Limb (tissue), 2 donors: ENCODE measurements around the gene TEKT3.

Source experiments
- DNase-seq, 2 donors: peaks; one replicate each; pipeline ENCODE4 v3.0.0-alpha.2; 2016; ENCODE audit errors: extremely low spot score in 2 of 2

Gene TEKT3

GRCh38 chr17:15341385-15341849 is at the start of gene TEKT3:
Gene TEKT3, minus strand, starts transcription at chr17:15341597. Its CDS starts 10,012 bp downstream, at chr17:15331585.
- peak; percentile 81 to 88 for DNase-seq

DNA sequence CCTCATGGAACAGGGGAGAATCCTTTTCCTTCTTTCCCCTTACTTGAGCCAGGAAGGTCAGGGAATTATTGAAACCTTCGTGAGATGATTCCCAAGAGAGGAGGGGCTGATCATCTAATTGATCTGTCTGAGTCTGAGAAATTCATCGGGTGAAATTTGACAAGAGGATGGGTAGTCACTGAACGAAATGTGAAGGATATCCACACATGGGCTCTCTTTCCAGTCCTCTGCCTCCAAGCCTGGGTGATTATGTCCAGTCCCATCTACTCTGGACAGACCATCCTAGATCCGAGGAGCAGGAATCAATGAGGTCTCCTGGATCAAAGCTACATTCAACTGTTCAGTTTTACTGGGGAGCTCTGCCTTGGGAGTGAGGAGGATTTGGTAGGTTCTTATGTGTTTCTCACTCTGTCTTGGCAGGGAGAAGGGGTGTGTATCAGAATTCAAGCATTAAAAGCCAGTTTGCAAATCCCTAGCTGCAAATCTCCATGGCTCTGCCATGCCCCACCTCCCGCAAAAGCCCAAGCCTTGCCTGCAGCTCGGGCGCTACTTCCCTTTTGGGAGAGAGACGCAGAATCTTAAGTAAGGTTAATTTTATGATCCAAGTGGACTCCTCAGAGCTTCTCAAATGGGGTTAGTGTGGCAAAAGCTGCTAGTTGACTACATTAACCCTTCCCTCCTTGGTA is 47.1 kb upstream of the TEKT3 start:
- no peak for DNase-seq

DNA sequence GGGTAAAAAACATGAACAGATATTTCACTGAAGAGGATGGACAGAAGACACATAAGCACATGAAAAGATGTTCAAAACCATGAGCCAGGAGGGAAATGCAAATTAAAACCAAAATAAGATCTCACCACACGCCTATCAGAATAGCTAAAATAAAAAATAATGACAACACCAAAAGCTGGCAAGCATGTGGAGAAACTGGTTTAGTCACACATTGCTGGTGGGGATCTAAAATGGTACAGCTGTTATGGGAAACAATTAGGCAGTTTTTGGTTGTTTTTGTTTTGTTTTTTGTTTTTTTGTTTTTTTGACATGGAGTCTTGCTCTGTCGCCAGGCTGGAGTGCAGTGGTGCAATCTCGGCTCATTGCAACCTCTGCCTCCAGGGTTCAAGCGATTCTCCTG is 44.7 kb upstream of the TEKT3 start:
- no peak for DNase-seq

- DNase-seq = no peak
Measured at GRCh38 chr17:15385305-15385704, 43.9 kb upstream of the TEKT3 start.

- peak in 1 of 2 donors; percentile 51 for DNase-seq
Measured at GRCh38 chr17:15384142-15384787, 42.9 kb upstream of the TEKT3 start.

- no peak for DNase-seq
Measured at GRCh38 chr17:15382914-15383313, 41.5 kb upstream of the TEKT3 start.

DNA sequence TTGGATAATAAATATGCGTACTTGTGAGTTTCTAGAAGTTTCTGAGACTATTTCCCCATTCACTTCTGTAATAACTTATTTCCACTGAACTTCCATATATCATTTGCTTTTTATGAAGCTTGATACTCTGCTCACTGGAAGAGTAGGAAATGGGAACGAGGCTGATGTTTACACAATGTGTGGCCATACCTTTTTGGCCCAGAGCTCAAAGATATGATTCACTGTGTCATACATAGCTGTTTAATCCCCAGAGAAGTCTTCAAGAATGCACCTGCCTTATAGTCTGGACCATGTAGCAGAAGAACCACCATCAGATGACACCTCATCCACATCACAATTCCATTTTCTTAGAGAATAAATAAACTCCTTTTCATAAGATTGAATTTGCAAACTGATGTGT is 40.3 kb upstream of the TEKT3 start:
- DNase-seq = no peak

DNA sequence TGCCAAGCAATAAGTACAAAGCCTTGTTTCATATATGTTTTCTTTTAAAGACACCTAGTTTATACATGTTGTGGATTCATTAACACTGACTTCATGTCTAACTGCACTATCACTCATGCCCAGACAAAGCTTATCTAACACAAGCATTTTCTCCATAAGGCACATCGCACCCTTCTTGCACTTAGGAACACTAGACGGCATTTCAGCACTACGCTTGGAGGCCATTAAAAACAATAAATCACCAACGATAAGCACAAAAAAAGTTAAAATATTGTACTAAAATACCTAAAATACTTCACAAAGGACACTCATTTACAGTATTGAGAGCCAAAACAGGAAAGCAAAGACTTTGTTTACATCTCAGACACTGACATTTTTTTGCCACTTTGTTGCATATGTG is 39.0 kb upstream of the TEKT3 start:
- no peak for DNase-seq

DNA sequence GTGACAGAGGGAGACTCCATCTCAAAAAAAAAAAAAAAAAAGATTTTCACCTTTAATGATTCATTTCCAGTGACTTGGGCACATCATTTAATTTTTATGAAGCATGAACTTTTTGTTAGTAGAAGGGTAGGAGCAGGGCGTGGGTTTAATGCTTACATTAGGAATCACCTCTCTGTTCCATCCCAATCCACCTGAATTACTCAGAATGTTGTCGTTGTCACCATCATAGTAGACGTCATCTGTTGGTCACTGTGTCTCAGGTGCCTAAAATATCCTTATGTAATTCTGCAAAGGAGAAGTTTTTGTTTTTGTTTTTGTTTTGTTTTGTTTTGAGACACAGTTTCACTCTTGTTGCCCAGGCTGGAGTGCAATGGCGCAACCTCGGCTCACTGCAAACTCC is 38.3 kb upstream of the TEKT3 start:
- no peak for DNase-seq

DNA sequence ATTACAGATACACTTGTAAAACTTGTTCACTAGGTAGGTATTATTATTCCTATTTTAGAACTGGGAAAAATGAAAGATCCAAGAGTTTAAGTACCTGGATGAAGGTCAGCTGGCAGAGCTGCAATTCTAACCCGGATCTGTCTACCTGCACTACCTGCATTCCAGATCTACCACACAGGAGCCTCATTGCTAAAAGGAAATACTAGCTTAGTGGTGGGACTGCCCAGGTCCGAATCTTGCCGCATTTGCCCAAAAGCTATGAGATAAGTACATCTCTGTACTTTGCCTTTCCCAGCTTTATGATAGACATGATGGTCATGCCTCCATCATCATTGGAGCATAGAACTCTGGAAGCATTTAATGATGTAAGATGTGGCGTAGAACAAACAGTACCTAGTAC is 36.8 kb upstream of the TEKT3 start:
- no peak for DNase-seq

GRCh38 chr17:15377616-15378015 is 36.2 kb upstream of the TEKT3 start:
- no peak for DNase-seq

- DNase-seq = no peak
Measured at GRCh38 chr17:15377200-15377599, 35.8 kb upstream of the TEKT3 start.

DNA sequence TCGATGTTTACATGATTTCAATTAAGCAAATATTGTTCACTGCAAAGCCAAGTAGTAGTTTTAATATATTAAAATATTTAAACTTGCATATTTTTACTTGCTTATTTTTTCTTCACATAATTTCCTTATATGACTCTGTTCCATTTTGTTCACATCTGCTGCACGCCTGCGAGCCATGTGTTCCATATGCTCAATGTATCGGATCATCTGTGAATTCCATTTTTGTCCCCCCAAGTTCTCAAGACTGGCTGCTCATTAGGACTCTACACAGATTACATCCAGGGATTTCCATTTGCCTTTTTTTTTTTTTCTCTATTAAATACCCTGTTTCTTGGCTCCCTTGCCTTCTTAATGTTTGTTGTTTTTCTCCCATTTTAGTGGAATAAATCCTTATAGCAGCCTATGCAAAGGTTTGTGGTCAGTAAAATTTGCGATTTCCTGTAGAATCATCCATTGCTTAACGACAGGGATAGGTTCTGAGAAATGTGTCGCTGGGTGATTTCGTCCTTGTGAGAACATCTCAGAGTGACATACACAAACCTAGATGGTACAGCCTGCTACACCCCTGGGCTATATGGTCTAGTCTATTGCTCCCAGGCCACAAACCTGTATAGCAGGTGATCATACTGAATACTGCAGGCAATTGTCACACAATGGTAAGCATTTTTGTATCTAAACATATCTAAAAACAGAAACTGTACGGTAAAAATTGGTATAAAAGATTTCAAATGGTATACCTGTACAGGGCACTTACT is 30.2 kb upstream of the TEKT3 start:
- DNase-seq = no peak

GRCh38 chr17:15368600-15368999 is 27.2 kb upstream of the TEKT3 start:
- no peak for DNase-seq

GRCh38 chr17:15366026-15366425 is 24.6 kb upstream of the TEKT3 start:
- no peak for DNase-seq

DNA sequence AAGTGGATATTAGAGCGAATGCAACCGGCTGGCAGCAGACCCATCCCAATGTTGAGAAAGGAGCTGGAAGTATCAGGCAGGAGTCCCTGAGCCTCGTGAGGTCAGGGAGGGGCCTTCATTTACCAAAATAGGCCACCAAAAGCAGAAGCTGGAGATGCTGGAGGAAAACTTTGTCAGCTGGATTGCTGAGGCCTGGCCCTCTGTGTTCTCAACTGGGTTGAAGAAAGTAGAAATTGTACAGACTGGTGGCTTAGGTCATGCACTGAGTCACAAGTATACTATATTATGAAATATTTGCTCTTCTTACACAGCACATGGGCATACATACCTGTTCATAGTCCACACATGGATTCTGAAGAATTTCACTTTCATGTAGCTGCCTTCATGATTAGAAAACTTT is 23.2 kb upstream of the TEKT3 start:
- DNase-seq = no peak

GRCh38 chr17:15363702-15364101 is 22.3 kb upstream of the TEKT3 start:
- DNase-seq = no peak

DNA sequence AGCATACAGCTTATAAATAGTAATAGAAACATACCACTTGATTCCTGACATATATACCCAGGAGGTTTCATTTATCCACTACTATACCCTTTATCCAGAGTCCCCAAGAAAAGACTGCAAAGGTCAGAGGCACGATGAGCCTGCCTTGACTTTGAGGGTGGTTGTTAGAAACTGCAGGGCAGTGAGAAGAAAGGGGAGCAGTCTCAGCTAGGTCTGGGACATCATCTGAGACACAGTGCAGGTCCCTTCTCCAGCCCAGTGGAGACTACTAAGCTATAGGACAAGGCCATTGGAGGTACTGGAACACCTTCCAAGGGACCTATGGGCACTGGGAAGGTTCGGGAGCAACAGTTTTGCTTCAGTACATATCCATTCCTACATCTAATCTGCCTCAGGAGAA is 20.2 kb upstream of the TEKT3 start:
- no peak for DNase-seq

DNA sequence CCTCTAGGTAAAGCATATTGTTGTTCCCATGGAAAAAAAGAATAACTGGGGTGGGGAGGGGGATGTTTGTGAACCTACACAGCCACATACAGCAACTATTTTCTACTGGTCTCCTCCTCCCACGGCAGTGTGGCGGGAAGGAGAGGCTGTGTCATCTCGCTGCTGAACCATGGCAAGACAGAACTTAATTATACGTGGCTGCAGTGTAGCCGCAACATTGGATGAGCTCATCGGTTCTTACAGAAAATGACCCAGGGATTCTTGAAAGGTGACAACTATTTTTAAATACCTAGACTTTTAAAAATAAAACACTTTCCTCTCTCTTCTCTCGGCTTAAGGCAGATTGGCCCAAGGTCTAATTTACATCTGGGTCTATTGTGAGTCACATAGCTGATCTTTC is 19.8 kb upstream of the TEKT3 start:
- no peak for DNase-seq

- DNase-seq = no peak
Measured at GRCh38 chr17:15354256-15354655, 12.9 kb upstream of the TEKT3 start.

- DNase-seq = no peak
Measured at GRCh38 chr17:15351925-15352324, 10.5 kb upstream of the TEKT3 start.

DNA sequence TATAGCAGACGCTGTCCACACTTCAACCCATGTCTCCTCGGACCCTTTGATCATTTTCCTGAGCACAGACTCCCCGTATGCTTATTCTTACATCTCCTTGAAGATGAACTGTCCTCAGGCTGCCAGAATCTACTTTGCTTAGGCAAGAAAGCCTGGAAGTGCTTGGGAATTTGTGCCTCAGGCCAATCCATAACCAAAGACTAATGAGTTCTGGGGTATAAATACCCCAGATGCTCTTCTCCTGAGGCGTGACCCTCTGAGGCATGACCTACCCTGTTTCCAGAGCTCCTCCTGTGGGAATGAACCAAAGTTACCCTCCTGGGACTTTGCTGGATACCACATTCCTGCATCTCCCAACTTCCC is 10.1 kb upstream of the TEKT3 start:
- no peak for DNase-seq
